ENCODE results near the gene RALGAPA1. TPM values are rescaled to one million over a fixed set of nuclear protein-coding genes. Genes with fewer than 3 reads are reported as not detected.
"Not testable (repeated sequence)": the region's sequence is repeated elsewhere in the genome, so short reads cannot be mapped to it uniquely, and the experiment has no call there.

Gene RALGAPA1
- total RNA-seq, 2 donors from 2014 or later, result 65.8 to 73.2 TPM

DNA sequence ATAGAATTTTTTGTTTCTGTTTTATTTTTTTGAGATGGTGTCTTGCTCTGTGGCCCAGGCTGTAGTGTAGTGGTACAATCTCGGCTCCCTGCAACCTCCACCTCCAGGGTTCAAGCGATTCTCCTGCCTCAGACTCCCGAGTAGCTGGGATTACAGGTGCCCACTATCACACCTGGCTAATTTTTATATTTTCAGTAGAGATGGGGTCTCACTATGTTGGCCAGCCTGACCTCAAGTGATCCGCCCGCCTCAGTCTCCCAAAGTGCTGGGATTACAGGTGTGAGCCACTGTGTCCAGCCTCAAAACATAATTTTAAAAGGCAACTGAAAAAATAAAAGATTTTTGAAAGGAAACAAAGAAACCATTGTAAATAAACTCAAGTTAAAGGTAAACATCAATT, 31.5 kb downstream of the RALGAPA1 start:
- DNase-seq (ENCODE audit: low spot score); intact Hi-C loops (cut with DNase I): not testable (repeated sequence)

GRCh38 chr14:35776823-35777222, 32.3 kb downstream of the RALGAPA1 start:
- DNase-seq (ENCODE audit: low spot score), result no peak
- intact Hi-C loops (cut with DNase I), result no loop called here

- intact Hi-C loops (cut with DNase I); DNase-seq (ENCODE audit: low spot score): not testable (repeated sequence)
Measured at GRCh38 chr14:35776085-35776484, 33.0 kb downstream of the RALGAPA1 start.

- intact Hi-C loops (cut with DNase I), result no loop called here
- no peak for DNase-seq (ENCODE audit: low spot score)
Measured at GRCh38 chr14:35766700-35767082, 42.4 kb downstream of the RALGAPA1 start.

- intact Hi-C loops (cut with DNase I), result no loop called here
- no peak for DNase-seq (ENCODE audit: low spot score)
Measured at GRCh38 chr14:35766036-35766699, 42.9 kb downstream of the RALGAPA1 start.

GRCh38 chr14:35761922-35762321, 47.2 kb downstream of the RALGAPA1 start:
- DNase-seq (ENCODE audit: low spot score), result no peak
- intact Hi-C loops (cut with DNase I), result no loop called here

DNA sequence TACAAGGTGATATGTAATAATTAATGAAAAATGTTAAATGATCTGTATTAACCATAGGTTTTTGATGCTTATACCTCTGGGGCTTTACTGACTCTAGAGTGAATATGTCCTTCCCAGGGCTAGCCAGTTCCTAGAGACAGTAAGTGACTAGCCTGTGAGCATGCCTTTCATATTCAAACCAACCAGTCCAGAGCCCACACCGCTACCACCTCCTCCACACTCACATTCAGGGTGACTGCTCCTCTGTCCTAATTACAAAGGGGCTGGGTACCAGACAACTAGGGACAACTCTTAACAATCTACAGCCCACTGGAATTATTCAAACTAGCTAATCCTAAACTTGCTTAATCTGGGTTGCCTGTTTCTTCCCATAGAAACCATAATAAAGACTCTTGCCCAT, 49.0 kb downstream of the RALGAPA1 start:
- DNase-seq (ENCODE audit: low spot score), result no peak
- intact Hi-C loops (cut with DNase I), result no loop called here

DNA sequence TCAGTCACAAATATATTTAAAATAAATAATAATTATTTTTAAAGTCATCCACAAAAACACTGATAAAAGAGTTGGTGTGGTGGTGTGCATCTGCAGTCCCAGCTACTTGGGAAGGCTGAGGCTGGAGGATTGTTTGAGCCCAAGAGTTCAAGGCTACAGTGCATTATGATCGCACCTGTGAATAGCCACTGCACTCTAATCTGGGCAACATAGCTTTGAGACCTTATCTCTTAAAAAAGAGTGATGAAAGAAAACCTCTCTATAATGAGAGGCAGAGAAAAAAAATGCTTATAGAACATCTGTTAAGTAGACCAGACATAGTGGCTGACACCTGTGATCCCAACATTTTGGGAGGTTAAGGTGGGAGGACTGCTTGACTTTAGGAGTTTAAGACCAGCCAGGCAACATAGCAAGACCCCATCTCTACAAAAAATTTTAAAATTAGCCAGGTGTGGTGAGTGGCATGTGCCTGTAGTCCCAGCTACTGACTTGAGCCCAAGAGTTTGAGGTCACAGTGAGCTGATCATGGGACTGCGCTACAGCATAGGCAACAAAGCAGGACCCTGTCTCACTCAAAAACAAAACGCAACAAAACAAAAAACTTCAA, 50.5 kb downstream of the RALGAPA1 start:
- intact Hi-C loops (cut with DNase I), result no loop called here
- DNase-seq (ENCODE audit: low spot score), result no peak

DNA sequence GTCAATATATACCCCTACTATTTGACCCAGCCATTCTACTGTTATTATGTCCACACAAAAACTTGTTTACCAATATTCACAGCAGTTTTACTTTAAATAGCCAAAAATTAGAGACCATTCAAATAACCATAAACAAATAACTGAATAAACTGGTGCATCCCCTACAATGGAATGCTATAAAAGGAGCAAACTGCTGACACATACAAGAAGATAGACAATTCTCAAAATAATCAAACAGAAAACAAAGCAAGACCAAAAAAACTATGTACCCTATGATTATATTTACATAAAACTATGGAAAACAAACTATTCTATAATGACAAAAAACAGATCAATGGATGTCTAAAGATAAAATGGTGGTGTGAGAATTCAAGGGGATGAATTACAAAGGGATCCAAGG, 54.4 kb downstream of the RALGAPA1 start:
- intact Hi-C loops (cut with DNase I), result no loop called here
- no peak for DNase-seq (ENCODE audit: low spot score)

DNA sequence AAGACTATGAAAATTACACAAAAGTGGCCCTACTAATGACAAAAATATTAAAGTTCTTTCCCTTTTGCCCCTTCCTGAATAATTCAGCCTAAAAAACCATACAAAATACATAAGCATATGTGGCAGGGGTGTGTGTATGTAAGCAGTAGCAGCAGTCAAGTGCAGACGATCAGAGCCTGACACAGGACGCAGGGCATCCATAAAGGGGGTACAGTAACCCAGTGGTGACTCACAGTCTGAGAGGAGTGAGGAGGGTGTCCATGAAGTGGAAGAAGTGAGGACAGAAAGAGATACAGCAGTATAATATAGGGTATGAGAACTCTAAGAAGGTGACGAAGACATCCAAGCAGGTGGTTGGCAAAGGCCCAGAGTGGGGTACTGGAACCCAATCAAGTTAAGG, 56.7 kb downstream of the RALGAPA1 start:
- DNase-seq (ENCODE audit: low spot score), result no peak
- intact Hi-C loops (cut with DNase I), result no loop called here

DNA sequence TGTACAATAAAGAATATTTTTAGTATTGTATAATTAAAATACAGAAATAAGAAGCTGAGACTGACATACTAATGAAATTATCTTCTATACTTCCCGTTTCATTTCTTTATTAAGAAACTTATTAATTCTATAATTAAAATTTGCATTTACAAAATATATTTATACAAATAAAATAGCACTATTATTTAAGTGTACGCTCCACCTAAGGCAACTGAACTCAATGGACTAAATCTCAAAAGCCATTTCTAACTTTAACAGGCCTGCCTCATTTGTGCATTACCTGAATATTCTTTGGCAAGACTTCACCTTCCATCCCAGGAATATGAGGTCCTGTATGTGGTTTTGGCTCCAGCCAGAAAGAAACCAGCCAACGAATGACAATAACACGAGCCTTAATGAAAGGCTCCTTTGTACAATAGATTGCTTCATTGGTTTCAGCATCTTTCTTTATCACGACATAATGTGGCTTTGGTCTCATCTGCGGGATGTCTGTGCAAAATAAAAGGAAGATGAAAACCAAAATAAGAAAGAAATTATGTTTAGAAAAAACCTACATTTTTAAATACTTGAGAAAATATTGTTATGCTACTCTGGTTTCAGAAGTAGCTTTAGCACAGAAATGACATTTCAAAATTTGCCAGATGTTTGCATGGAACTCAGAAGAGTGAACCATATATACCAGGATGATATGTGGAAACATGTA, 58.7 kb downstream of the RALGAPA1 start:
- intact Hi-C loops (cut with DNase I), result no loop called here
- DNase-seq (ENCODE audit: low spot score), result no peak

DNA sequence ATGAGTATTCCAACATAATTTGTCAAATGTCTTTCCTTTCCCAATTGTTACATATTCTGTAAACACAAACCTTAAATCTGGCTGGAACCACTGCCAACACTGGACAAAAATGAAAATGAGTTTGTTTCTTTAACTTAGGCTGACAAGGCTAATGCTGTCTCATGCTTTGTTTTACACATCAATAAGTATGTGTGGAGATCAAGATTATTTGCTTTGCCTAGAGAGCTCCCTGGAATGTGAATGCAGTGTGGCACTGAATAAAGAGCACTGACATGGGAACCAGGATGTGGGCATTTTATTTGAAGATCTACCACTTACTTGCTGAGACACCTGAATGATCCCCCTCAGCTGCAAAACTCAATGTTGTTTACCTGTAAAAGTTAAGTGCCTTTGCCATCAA, 61.7 kb downstream of the RALGAPA1 start:
- DNase-seq (ENCODE audit: low spot score), result no peak
- intact Hi-C loops (cut with DNase I), result no loop called here

DNA sequence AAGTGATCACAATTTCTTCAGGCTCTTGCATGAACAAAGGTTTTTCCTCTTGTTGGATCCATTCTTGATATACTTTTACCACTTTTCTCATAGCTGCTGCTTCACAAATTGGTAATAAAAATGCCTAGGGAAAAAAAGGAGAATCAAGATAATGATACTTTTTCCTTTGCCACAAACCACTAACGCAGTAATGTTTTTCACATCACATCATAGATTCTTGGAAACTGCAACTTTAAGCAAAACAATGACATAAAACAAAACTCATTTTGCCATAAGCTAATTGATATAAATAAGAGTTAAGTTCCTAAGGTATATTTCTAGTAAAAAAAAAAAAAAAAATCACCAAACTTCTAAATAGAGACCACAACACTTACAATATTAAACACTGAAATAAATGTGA, 66.7 kb downstream of the RALGAPA1 start:
- no peak for DNase-seq (ENCODE audit: low spot score)
- intact Hi-C loops (cut with DNase I), result no loop called here

- DNase-seq (ENCODE audit: low spot score), result no peak
- intact Hi-C loops (cut with DNase I), result no loop called here
Measured at GRCh38 chr14:35742032-35742371, 67.1 kb downstream of the RALGAPA1 start.

DNA sequence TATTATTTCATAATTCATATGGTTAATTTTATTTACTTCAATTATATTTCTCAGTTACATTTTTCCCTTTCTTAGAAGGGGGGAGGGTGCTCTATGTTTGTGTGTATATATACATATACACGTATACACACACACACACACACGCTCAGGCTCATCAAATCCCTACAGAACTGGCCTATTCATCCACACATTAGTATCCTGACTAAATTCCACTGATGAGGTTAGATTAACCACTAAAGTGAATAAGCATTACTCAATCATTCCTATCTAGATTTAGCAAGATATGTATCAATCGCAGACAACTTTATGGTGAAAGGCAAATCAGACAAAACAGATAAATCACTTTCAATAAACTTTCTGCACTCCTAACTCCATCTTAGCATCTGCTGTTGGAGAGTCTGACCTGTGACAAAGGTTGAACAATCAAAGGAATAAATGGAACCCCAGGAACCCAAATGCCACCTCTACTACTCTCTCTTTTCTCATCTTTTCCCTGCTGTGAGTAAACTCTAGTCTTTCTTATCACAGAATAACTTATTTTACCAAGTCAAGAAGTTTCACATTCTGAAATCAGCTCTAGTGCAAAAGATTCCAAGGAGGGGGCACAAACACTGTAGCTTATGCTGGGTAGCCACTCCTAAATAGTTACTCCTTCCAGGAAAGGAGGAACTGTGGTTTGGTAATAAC, 67.6 kb downstream of the RALGAPA1 start:
- intact Hi-C loops (cut with DNase I), result no loop called here
- no peak for DNase-seq (ENCODE audit: low spot score)

DNA sequence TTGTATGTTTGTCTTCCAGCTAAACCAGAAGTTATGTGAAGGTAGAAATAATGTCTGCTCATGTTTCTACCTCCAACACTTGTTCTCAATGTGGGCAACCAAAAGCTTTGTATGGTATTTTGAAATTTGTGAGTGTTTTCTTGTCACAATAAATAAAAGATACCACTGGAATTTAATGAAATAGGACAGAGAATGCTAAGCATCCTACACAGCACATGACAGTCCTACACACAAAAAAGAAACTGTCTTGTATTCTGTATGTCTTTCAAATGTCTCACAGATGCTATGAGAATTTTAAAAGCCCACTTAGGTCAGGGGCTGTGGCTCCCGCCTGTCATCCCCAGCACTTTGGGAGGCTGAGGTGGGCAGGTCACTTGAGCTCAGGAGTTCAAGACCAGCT, 68.9 kb downstream of the RALGAPA1 start:
- intact Hi-C loops (cut with DNase I), result no loop called here
- DNase-seq (ENCODE audit: low spot score), result no peak

DNA sequence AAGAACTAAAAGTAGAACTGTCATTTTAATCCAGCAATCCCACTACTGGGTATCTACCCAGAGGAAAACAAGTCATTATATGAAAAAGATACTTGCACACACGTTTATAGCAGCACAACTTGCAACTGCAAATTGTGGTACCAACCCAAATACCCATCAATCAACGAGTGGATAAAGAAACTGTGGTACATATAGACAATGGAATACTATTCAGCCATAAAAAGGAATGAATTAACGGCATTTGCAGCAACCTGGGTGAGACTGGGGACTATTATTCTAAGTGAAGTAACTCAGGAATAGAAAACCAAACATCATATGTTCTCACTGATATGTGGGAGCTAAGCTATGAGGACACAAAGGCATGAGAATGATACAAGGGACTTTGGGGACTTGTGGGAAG, 73.9 kb downstream of the RALGAPA1 start:
- intact Hi-C loops (cut with DNase I); DNase-seq (ENCODE audit: low spot score): not testable (repeated sequence)

DNA sequence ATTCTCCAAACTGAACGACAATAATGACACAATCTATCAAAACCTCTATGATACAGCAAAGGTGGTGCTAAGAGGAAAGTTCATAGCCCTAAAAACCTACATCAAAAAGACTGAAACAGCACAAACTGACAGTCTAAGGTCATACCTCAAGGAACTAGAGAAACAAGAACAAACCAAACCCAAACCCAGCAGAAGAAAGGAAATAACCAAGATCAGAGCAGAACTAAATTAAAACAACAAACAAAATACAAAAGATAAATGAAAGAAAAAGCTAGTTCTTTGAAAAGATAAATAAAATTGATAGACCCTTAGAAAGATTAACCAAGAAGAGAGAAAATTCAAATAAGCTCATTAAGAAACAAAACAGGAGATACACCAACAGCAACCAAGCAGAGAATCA, 75.6 kb downstream of the RALGAPA1 start:
- DNase-seq (ENCODE audit: low spot score); intact Hi-C loops (cut with DNase I): not testable (repeated sequence)

DNA sequence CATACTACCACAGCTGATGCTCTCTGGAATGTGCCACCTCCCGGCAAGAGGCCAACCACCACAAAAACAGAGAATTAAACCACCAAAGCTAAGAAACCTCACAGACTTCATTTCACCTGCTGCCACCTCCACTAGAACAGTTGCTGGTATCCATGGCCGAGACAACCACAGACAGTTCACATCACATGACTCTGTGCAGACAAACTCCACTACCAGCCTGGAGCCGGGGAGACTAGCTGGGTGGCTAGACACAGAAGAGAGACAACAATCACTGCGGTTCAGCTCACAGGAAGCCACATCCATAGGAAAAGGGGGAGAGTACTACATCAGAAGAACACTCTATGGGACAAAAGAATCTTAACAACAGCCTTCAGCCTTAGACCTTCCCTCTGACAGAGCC, 78.2 kb downstream of the RALGAPA1 start:
- intact Hi-C loops (cut with DNase I), result no loop called here
- DNase-seq (ENCODE audit: low spot score), result no peak

- DNase-seq (ENCODE audit: low spot score), result no peak
- intact Hi-C loops (cut with DNase I), result no loop called here
Measured at GRCh38 chr14:35727764-35728163, 81.3 kb downstream of the RALGAPA1 start.
